Fibroblast of lung (primary cell): Measurements from ENCODE around the gene CDH9.

Experiments used
- CTCF ChIP-seq, 2 donors: IDR thresholded peaks in 1 of 2; conservative IDR thresholded peaks in 1 of 2; 1 replicate in 1 of 2; 2 replicates in 1 of 2; pipeline ENCODE4 v1.5.1; 2011 to 2012; ENCODE audit warnings: low read length in 2 of 2, control low read depth in 1 of 2, inconsistent platforms in 1 of 2, low read depth in 1 of 2, mild to moderate bottlenecking in 1 of 2
- EZH2 ChIP-seq: IDR thresholded peaks from 2 replicates; pipeline ENCODE4 v1.5.1; 2012; ENCODE audit warnings: low read length, control low read depth, mild to moderate bottlenecking; ENCODE audit errors: missing control alignments

GRCh38 chr5:27008604-27009539 is 29.5 kb downstream of the CDH9 start:
- no peak for TF ChIP-seq CTCF (conservative IDR thresholded peaks at IDR 0.05 in 1 of 2, IDR thresholded peaks at IDR 0.05 in 1 of 2; ENCODE audit: low read depth in 1 of 2, low read length in 2 of 2)
- no peak for TF ChIP-seq EZH2
